ENCODE measurements around the gene ADORA1.

The ADORA1 gene

DNA sequence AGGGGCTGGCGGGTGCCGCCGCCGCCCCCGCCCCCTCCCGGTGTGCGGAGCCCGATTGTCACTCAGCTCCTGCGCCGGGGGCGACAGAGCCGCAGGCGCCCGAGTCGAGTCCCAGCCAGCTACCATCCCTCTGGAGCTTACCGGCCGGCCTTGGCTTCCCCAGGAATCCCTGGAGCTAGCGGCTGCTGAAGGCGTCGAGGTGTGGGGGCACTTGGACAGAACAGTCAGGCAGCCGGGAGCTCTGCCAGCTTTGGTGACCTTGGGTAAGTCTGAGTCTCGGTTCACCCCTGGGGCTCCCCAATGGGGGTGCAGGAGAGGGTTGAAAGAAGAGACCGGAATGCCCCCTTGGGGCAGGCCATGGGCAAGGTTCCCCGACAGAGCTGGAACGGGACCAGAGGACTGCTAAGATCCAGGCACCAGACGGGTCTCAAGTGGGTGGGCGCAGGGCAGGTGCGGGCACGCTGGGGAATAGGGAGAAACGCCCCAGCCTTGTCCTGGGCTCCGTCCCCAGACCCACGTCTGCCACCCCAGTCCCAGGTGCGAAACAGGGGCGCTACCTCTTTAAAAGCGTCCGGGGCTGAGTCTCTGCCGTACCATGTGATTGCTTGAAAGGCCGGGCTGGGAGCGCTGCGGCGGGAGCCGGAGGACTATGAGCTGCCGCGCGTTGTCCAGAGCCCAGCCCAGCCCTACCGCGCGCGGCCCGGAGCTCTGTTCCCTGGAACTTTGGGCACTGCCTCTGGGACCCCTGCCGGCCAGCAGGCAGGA lies at the start of gene ADORA1:
Gene ADORA1, plus strand, starts transcription at position 61 of the 765 bp plus-strand sequence. CDS start 1,116 bp downstream, outside the sequence.
- DNase-seq: no peak

DNA sequence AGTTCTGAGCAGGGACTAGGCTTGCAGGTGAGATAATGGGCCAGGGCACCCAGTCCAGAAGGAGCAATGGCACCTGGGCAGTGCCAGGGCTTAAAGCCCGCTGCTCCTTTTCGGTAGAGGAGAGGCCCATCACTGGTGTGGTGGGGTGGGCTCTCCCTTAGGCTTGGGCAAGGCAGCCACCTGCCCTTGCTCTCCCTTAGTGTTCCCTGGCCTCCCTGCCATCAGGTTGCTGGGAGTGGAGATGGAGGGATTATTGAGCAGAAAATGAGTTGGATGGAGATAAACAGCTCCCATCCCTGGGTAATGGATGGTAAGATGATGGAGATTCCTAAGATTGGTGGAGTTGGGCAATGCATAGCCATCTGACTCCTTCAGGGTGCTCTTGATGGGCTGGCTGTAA lies 49.6 kb upstream of the ADORA1 start:
- no peak for DNase-seq

DNA sequence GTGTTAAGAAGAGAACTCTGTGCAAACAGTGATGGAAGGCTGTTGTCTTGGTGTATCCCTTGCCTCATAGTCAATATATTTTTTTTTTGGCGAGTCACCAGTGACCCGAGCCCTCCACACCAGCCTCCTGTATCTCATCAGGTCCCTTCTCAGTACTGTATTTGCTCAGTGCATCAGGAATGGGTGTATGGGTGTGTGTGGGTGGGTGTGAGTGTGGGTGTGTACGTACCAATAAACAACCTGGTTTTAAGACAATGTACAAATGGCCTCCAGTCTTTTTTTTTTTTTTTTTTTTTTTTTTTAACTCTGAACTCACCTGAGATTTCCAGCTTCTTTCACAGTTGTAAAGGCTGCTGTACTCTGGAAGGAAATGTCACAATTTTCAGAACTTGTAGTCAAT lies 49.0 kb upstream of the ADORA1 start:
- no peak for DNase-seq

GRCh38 chr1:203080456-203080855 lies 47.1 kb upstream of the ADORA1 start:
- no peak for DNase-seq

- no peak for DNase-seq
Observed at GRCh38 chr1:203081465-203082230, 45.9 kb upstream of the ADORA1 start.

DNA sequence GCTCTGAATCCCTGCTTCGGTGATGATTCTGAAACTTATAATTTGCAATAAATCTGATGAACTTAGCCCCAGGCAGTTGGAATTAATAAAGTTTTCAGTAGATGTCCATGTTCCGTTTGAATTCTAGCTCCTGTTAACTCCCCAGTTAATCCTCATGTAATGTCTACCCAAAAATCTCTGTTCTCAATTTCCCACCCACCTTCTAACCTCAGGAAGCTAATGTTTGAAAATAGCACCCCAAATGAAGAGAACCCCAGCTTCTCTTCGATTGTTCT lies 45.4 kb upstream of the ADORA1 start:
- no peak for DNase-seq

GRCh38 chr1:203082571-203083462 lies 44.7 kb upstream of the ADORA1 start:
- no peak for DNase-seq

- no peak for DNase-seq
Observed at GRCh38 chr1:203083463-203083921, 44.0 kb upstream of the ADORA1 start.

DNA sequence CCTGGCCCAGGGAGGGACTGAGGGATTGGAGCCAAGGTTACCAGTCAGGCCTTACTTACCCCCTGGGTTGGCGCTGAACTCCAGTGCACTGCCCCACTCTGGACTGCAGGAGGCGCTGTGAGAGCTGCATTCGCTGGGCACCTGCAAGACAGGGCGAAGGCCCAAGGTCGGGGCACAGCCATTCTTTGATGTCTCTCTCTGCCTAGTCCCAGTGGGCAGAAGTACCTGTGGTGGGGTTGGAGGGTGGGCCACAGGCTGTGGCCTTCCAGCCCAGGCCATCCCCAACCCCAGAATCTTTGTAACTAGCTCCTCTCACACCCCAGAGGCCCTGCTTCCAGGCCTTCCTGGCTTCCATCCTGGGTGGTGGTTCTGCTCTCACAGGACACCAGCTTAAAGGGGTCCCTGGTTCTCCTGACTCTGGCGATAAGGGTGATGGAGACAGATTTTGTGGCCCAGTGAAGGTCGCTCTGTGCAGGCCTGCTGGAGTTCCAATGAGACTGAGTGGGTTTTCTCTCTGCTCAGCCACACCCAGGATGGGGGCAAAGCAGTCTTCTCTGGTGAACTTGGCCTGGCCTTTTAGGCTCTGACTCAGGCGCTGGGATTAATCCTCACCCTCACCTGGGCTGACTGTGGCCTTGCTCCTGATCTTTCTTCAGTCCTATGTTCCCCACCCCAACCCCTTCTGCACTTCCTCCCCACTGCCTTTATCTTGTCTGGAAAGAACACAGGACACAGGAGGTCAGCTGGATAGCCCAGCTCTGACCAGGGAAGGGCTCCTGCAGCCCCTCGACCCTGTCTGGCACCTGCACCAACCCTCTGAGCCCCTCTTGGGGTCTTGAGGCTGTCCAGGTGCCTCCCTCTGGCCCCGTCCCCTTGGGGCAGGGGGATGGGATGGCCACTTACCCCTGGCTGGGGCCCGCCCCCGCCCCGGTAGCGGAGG lies 42.7 kb upstream of the ADORA1 start:
- no peak for DNase-seq

DNA sequence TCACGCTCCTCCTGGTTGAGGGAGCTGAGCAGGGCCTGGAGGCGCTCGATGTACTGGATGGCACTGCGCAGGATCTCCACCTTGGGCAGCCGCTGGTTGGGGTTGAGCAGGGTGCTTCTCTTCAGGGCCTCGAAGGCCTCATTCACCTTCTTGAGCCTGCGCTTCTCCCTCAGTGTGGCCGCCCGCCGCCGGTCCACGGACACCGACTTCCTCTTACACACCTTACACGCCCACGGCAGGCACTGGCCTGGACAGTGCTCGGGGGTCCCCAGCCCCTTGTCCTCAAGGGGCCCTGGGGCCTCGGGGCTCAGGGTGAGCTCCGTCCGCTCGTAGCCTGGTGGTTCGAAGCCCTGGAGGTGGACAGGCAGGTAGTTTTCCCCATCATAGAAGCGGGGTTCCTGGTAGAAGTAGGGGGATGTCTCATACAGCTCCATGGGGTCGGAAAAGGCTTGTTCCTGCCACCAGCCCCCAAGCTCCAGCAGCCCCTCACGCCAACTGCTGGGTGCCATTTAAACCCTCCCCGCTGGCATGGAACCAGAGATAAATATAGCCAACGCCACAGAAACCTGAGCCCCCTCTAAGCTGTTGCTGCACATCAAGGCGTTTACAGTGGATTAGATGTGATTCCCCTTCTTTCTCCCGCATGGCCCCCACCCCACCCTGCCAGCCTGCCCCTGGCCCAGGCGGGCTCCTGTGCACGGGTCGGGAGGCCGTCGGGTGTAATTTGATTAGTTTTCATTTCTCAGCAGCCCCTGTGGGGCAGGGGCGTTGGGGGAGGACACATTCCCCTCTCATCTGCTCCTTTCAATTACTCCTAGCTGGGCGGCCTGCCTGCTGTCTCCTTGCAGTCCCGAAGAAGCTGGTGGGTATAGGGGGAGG lies 41.8 kb upstream of the ADORA1 start, which contains the start of gene MYOG:
Gene MYOG, minus strand, starts transcription at position 485 of the 879 bp plus-strand sequence. Its CDS starts 51 bp downstream, at position 434.
- no peak for DNase-seq

GRCh38 chr1:203086992-203087763 lies 40.3 kb upstream of the ADORA1 start:
- DNase-seq: no peak

DNA sequence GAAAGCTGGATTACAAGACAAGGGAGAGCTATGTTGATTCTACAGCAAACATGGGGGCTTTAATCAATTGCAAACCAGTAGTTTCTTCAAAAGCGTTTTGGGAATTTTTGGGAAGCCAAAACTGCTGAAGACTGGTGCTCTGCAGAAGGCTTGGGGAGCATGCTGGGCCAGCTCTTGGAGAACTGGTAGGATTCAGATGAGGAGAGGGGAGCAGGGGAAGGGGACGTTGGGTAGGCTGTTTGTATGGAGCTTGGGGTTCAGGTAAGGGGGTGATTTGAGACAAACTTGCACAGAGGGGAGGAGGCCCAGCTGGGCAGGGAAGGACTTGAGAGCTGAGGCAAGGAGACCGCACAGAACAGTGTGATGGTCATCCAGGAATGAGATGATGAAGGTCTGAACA lies 39.1 kb upstream of the ADORA1 start:
- no peak for DNase-seq

DNA sequence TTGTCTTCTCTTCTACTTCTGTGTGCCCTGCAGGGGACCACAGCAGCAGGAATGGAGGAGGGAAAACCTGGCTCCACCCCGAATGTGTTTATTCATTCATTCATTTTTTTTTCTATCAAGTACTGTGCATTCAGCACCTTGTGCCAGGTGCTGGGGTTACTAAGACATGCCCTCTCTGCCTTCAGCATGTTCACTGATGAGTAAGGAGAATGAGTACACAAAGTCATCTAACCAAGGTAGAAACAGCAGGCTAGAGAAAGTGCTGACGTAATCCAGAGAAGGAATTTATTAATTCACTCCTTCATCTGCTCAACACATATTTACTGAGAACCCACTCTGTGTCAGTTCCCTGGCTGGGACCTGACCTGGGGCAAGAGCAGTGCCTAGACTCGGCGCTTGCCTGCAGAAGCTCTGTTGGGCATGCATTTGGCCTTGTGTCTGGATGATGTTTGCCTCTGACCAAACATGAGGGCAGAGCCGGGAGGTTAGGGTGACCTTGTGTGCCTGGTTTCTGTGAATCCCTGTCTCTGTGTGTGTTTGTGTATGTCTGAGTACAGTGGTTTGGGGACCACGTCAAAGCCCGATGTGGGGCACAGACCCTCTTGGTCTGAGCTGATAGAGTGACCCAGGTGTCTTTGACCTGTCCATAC lies 38.4 kb upstream of the ADORA1 start:
- no peak for DNase-seq

DNA sequence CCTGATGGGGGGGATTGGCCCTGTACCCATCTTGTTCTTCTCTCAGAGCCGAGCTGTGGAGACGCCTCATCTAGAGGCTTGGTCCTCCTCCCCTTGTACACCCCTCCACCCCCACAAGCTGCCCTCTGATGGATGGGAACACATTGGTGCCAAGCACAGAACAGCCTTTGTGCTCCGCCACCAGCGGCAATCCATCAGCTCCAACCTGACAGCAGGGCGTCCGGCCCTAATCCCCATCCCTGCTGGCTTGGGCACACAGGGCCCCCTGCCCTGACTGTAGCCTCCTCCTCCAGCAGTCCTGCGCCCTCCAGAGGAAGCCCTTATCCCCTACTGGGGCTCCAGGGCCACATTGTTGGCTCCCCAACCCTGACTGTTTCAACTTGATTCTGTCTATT lies 37.9 kb upstream of the ADORA1 start:
- DNase-seq: no peak

- DNase-seq: no peak
Observed at GRCh38 chr1:203090421-203091198, 36.9 kb upstream of the ADORA1 start.

DNA sequence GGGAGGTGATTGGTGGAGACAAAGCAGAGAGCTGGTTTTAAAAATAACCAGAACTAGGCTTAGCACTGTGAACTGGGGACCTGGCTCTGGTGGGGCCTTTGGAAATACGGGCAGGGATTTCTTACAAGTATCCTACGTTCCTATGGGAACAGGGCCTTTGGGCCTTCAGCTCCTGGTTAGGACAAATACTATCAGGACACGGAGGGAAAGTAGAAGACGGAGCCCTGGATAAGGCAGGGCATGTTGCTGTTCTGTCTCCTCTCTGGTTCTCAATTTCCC lies 36.4 kb upstream of the ADORA1 start:
- DNase-seq: no peak

GRCh38 chr1:203091761-203092330 lies 35.7 kb upstream of the ADORA1 start:
- no peak for DNase-seq

DNA sequence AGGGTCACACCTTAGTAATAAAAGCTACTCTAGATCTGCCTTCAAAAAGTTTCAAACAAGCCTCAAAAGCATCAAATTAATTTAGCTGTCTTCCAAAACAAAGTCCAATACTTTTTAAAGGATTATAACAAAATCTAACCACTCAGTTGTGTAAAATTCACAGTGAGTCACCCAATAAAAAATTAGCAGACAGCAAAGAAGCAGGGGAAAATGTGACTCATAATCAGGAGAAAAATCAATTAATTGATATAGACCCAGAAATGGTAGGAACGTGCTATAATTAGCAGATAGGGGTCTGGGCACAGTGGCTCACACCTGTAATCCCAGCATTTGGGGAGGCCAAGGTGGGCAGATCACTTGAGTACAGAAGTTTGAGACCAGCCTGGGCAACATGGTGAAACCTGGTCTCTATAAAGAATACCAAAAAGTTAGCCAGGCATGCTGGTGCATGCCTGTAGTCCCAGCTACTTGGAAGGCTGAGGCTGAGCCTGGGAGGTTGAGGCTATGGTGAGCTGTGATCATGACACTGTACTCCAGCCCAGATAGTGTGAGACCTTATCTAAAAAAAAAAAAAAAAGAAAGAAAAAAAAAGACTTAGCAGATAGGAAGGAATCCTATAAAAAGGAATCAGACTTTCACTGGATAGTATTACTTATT lies 33.6 kb upstream of the ADORA1 start:
- no peak for DNase-seq
